NOMO-1 treated with dmso at 0.1 percent for 144 hours (cell line): ENCODE measurements around the gene DOK4.
"Not testable (repeated sequence)": the region's sequence is repeated elsewhere in the genome, so short reads cannot be mapped to it uniquely, and the experiment has no call there.

Experiments
- DNase-seq: peaks from one replicate; lab custom pipeline; 2025; ENCODE audit not compliant: unreplicated experiment; lab: John Stamatoyannopoulos, UW

Gene DOK4

DNA sequence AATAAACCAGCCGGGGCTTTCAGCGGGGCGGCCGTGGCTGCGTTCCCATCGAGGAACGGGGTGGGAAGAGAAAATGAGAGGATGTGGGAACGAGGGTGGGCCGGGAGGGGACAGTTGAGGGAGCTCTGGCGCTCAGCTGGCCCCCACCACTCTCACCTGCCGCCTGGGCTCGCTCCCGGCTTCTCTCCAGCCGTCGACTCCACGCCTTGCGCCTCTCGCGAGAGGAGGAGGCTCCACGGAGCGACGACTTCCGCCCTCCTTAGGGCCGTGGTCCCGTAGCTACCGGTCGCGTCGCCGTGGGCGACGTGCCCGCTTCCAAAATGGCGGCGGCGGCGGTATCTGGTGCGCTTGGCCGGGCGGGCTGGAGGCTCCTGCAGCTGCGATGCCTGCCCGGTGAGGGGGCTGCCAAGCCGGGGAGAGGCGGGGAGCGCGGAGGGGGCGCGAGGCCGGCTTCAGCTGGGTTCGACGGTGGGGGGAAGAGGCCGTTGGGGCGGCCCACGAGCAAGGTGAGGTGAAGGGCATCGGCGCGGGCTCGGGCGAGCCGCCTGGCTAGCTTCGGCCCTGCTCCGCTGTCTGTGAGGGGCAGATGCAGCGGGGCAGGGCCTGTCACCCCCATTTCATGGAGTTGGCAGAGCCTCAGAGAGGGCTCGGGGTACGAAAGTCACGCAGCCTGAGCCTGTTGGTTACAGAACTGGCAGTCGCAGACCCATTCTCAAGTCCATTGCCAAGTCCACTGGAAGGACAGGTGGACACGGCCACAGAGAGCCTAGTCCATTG is 38.9 kb downstream of the DOK4 start, which contains the start of the genes CIAPIN1 and COQ9:
Gene CIAPIN1 (minus strand): TSS at position 200 of the 777 bp plus-strand sequence. CDS start 6,457 bp downstream, outside the sequence.
Gene COQ9 (plus strand): TSS at position 294 of the 777 bp plus-strand sequence. CDS start 27 bp downstream, at position 321.
- DNase-seq: peak; percentile 84

- DNase-seq: no peak
Observed at GRCh38 chr16:57446531-57447185, 39.6 kb downstream of the DOK4 start.

DNA sequence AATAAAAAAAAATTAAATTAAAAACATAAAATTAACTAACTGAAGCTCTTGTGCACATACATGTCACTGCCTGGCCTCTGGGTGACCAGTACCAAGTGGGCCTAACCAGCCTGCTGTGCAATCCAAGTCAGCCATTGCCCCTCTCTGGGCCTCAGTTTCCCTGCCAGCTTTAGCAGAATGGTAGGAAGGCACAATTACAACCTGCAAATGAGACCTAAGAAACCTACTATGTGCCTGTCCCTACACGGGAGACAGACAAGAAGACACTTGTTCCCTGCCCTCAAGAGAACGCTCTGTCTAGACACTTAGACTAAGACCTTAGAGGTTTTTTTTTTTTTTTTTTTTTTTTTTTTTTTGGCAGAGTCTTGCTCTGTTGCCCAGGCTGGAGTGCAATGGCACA is 40.8 kb downstream of the DOK4 start:
- DNase-seq: no peak

DNA sequence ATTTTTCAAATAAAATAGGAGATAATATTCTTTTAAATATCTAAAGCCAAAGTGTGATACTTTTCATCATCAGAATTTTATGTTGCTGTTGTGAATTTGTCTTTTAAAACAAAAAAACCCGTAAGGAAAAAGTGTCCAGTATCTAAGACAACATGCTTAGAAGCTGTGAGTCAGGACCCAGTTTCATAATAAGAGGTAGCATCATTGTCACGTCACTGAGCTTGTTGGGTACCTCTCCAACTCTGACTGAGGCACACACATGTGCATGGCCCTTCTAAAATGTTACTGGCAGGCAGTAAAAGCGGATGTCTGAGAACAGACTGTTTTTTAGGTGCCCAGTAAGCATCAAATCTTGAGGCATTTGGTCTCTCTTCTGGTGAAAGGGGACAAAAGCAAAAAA is 41.6 kb downstream of the DOK4 start:
- no peak for DNase-seq

- not testable (repeated sequence) for DNase-seq
Observed at GRCh38 chr16:57440551-57440950, 45.7 kb downstream of the DOK4 start.

- not testable (repeated sequence) for DNase-seq
Observed at GRCh38 chr16:57439947-57440346, 46.3 kb downstream of the DOK4 start.

- no peak for DNase-seq
Observed at GRCh38 chr16:57435838-57436237, 50.5 kb downstream of the DOK4 start.

GRCh38 chr16:57434003-57434402 is 52.3 kb downstream of the DOK4 start:
- DNase-seq: no peak

- no peak for DNase-seq
Observed at GRCh38 chr16:57432989-57433388, 53.3 kb downstream of the DOK4 start.

DNA sequence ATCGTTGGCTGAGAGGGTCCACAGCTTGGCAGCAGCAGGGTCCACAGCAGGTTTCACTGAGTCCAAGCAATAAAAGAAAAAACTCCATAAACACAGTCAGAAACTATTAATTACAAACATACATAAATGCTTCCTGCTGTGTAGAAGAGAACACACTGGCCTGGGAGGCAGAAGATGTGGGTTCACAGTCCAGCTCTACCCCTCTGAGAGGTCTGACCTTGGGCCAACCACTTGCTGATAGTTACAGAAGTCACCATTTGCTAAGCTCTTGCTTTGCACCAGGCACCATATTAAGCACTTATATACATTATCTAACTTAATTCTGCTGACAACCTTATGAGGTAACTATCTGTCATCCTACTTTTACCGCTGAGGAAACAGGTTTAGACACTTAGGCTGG is 53.8 kb downstream of the DOK4 start:
- no peak for DNase-seq

- DNase-seq: no peak
Observed at GRCh38 chr16:57430955-57431354, 55.3 kb downstream of the DOK4 start.

DNA sequence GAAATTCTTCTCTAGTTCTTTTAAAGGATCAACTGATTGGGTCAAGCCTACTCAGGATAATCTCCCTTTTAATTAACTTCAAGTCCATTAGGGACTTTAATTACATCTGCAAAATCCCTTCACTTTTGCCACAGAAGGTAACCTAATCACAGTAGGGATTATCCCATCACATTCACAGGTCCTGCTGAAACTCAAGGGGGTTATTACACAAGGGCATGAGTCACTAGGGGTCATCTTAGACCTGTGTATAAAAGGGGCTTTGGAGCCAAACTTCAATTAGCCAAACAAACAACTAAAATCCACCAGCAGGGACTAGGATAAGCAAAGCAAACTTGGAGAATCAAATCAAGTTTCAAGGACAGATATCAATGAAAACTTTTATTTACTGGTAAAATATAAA is 58.5 kb downstream of the DOK4 start:
- DNase-seq: no peak

DNA sequence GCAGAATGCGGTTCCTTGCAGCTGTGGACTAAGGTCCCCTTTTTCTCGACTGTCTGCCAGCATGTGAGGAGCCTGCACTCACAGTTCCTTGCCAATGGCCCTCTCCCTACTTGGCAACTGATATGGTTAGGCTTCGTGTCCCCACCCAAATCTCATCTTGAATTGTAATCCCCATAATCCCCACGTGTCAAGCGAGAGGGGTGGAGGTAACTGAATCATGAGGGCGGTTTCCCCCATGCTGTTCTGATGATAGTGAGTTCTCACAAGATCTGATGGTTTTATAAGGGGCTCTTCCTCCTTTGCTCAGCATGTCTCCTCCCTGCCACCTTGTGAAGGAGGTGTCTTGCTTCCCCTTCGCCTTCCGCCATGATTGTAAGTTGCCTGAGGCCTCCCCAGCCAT is 59.0 kb downstream of the DOK4 start:
- no peak for DNase-seq

- DNase-seq: no peak
Observed at GRCh38 chr16:57426356-57426755, 59.9 kb downstream of the DOK4 start.

DNA sequence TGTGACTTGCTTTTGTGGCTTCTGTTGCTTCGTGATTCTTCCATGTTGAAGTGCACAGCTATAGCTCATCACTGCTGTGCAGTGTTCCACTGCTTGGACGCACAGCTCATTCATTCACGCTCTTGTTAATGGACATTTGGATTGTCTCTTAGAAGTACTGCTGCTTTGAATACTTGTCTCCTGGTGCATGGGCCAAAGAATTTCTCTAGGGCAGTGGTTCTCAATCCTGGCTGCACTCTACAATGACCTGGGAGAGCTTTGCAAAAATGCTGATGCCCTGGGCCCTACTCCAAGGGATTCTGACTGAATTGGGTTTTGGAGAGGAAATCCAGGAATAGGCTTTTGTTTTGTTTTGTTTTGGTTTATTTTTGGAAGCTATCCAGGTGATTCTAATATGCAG is 61.7 kb downstream of the DOK4 start:
- no peak for DNase-seq

- no peak for DNase-seq
Observed at GRCh38 chr16:57423152-57423551, 63.1 kb downstream of the DOK4 start.

DNA sequence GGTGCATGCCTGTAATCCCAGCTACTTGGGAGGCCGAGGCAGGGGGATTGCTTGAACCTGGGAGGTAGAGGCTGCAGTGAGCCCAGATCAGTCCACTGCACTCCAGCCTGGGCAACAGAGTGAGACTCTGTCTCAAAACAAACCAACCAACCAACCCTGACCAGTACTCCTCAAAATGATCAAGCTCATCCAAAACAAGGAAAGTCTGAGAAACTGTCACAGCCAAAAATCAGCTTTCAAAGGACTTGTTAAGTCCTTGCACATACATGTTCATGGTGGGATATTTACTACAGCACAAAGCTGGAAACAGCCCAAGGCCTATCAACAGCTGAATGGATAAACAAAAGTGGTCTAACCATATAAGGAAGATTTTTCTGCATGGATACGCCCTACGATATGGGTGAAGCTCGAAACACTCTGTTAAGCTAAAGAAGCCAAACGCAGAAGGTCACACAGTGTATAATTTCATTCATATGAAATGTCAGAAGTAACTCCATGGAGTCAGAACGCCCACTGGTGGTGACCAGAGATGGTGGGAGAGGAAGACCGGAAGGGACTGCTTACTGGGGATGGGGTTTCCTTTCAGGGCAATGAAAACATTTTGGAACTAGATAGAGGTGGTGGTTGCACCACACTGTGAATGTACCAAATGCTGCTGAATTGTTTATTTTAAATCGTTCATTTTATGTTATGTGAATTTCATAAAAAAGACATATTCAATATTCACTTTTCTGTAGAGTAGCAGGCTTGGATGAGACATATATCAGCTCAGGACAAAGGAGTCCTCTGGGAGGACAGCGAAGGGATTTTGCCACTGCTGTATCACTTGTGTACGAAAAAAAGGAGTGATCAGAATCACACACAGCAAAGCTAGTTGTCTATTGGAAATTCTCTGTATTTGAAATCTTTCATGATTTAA is 64.0 kb downstream of the DOK4 start:
- DNase-seq: no peak
